Measurements from ENCODE around the gene STKLD1.
A peak's percentile ranks its signal among the peaks of the same experiment; 100 is the strongest.

Gene STKLD1

DNA sequence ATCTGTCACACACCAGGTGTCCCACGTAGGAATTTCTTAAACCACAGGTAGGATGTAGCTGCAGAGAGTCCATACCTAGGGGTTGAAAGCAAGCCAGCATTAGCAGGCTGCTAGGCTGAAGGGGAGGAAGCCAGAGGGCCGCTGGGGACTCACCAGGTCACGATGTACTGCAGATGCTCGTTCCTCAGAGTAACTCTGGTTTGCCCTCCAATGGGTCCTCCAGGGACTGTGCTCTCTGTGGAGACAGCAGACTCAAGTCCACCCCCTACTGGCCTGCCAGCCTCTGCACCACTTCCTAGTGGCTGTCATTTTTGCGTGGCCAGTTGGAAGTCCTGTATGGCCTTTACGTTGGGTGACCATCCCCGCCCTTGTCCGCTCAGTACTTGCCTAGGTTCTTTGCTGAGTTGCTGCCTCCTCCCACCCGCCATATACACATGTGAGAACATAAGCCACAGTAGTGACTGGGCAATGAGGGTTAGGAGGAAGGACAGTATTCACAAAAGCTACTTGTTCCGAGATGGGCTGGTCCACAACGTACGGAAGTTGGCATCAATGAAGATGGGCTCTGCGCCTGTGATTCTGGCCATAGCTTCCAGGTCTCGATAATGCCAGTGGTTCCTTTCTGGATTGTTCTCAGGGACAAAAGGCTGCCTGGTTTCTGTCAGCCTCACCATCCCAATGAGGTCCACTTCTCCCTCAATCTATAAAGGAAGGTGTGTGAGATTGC, 24.1 kb upstream of the STKLD1 start:
- DNase-seq (ENCODE audit: low read depth, low spot score): no peak
- CTCF ChIA-PET: interaction anchor here (1.7 kb wide), 1 partner anchor 22 kb away, joined by 8 read pairs; no protein-coding TSS in a partner anchor
- TF ChIP-seq, protein P1, sequence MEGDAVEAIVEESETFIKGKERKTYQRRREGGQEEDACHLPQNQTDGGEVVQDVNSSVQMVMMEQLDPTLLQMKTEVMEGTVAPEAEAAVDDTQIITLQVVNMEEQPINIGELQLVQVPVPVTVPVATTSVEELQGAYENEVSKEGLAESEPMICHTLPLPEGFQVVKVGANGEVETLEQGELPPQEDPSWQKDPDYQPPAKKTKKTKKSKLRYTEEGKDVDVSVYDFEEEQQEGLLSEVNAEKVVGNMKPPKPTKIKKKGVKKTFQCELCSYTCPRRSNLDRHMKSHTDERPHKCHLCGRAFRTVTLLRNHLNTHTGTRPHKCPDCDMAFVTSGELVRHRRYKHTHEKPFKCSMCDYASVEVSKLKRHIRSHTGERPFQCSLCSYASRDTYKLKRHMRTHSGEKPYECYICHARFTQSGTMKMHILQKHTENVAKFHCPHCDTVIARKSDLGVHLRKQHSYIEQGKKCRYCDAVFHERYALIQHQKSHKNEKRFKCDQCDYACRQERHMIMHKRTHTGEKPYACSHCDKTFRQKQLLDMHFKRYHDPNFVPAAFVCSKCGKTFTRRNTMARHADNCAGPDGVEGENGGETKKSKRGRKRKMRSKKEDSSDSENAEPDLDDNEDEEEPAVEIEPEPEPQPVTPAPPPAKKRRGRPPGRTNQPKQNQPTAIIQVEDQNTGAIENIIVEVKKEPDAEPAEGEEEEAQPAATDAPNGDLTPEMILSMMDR (IDR thresholded peaks at IDR 0.05; ENCODE audit: insufficient read depth, low read length, missing control alignments): peak; percentile 75
- POLR2A ChIA-PET: interaction anchor here (0.9 kb wide), 2 partner anchors 8 to 12 kb away, joined by 3 read pairs; no protein-coding TSS in a partner anchor
- no peak overlapping the region for H3K4me3 ChIP-seq (ENCODE audit: low read depth, low read length)

DNA sequence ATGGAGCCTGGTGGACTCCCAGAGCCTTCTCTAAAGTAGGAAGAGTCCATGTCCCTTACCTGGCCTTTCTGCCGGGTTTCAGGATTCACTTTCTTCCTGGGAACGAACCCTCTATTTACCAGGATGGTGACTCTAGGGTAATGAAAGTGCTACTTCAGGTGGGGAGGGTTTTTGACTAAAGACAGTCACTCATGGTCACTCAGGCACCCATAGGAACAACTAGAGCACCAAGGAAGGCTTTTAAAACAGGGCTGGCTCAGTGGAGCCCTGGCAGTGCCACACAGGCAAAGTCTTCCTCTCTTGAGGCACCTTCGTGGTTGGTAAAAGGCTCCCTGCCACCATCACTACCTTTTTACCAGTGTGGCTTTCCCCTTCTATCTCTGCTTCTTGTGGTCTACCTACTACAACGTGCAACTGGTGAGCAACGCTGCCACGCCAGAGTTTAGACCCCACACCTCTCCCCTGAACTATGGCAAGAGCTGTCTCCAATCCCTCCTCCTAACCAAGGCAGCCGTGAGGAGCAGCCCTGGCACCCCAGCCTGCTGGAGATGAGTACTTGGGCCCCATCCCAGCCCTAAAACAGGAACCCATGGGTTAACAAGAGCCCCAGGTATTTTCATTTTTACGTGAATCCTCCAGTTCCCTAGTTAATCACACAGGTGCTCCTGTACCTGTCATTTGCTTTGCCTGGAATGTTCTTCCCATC, 23.4 kb upstream of the STKLD1 start:
- TF ChIP-seq, protein P1 (IDR thresholded peaks at IDR 0.05; ENCODE audit: insufficient read depth, low read length, missing control alignments): no peak
- no peak for DNase-seq (ENCODE audit: low read depth, low spot score)
- ChIA-PET POLR2A (interaction anchor here (0.9 kb wide), 1 partner anchor 10 kb away, joined by 5 read pairs; no protein-coding TSS in a partner anchor), CTCF (interaction anchor here (0.9 kb wide), 1 partner anchor 172 kb away, joined by 3 read pairs; no protein-coding TSS in a partner anchor)
- H3K4me3 ChIP-seq (ENCODE audit: low read depth, low read length): no peak overlapping the region

DNA sequence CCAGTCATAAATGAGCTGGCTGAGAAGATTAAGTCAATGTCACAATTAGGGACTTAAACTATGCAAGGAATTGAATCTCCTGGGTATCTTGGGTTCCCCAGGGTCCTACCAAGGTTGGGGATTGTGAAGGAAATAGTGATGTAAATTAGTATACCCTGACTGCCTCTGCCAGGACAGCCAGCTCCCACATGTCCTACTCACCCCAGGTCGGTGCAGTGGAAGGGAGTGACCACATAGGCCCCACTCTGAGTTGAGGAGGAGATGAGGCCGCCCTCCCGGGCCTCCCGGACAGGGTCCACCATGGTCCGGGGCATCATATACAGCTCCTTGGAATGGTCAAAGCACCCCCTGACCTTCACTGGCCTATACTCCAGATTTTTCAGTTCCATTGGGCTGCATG, 22.6 kb upstream of the STKLD1 start:
- CTCF ChIA-PET: interaction anchor here (0.9 kb wide), 1 partner anchor 173 kb away, joined by 3 read pairs; no protein-coding TSS in a partner anchor
- POLR2A ChIA-PET: interaction anchor here (0.9 kb wide), 1 partner anchor 9 kb away, joined by 5 read pairs; no protein-coding TSS in a partner anchor
- H3K4me3 ChIP-seq (ENCODE audit: low read depth, low read length): no peak overlapping the region
- TF ChIP-seq, protein P1 (IDR thresholded peaks at IDR 0.05; ENCODE audit: insufficient read depth, low read length, missing control alignments): no peak
- no peak for DNase-seq (ENCODE audit: low read depth, low spot score)

DNA sequence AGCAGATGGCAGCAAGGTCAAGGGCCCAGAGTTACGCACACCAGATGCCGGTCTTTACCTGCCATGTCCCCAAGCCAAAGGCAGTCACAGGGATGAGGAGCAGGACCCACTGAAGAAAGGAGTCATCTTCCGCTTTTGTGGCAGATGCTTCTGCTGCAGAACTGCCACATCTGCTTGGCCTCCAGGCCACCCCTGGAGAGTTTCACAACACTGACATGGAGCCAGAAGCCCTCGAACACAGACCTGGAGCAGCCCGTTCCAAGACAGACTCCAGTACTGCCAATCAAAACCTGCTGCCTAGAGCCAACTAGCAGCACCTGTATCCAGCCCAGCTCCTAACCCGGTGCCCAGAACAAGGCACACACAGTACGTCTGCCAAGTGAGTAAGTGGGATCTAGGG, 21.4 kb upstream of the STKLD1 start:
- POLR2A ChIA-PET: interaction anchor here (1.6 to 3.3 kb wide), 2 partner anchors 18 to 132 kb away, joined by 3 to 18 read pairs; no protein-coding TSS in a partner anchor
- DNase-seq (ENCODE audit: low read depth, low spot score): no peak
- TF ChIP-seq, protein P1 (IDR thresholded peaks at IDR 0.05; ENCODE audit: insufficient read depth, low read length, missing control alignments): no peak
- H3K4me3 ChIP-seq (ENCODE audit: low read depth, low read length): peak overlapping the region; percentile 18
- CTCF ChIA-PET: interaction anchor here (1.0 to 2.5 kb wide), 2 partner anchors 11 to 13 kb away, joined by 3 to 11 read pairs; no protein-coding TSS in a partner anchor

DNA sequence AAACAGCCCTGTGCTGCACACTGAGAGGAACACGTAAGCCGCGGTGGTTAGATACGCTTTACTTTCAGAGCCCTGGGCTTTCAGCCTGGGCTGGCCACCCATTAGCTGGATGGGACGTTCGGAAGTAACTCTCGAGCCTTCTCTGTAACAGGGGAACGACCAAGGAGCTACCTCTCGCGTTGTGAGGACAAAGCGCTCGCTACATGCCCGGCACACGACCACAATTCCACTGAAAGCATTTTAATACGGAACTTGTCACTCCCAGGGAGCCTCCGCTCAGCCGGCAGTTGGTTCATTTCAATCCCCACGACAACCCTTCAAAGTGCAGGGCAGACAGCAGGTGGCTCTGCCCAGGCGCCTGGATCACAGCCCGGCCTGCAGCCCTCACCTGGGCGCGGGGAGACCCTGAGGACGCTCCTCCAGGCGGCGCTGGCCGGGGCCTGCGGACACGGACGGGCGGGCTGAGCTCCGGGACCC, 20.2 kb upstream of the STKLD1 start:
- DNase-seq (ENCODE audit: low read depth, low spot score): no peak
- TF ChIP-seq, protein P1 (IDR thresholded peaks at IDR 0.05; ENCODE audit: insufficient read depth, low read length, missing control alignments): peak; percentile 6
- peak overlapping the region; percentile 84 for H3K4me3 ChIP-seq (ENCODE audit: low read depth, low read length)
- POLR2A ChIA-PET: interaction anchor here (0.9 to 3.3 kb wide), 4 partner anchors 8 to 17 kb away, joined by 3 to 18 read pairs (median 8); partner anchors contain the start of genes MED22 and RPL7A
- CTCF ChIA-PET: interaction anchor here (1.1 to 2.8 kb wide), 5 partner anchors 10 to 170 kb away, joined by 3 to 11 read pairs (median 5); no protein-coding TSS in a partner anchor

All from AG04449 (cell line).